ENCODE data around the gene HOXD8. TPM values are rescaled to one million over a fixed set of nuclear protein-coding genes. Genes with fewer than 3 reads are reported as not detected.
A peak's percentile ranks its signal among the peaks of the same experiment; 100 is the strongest.

HOXD8 gene
- total and polyA plus RNA-seq, 3 donors from 2014 or later: 36.6 to 41.2 (median 39.8) TPM

DNA sequence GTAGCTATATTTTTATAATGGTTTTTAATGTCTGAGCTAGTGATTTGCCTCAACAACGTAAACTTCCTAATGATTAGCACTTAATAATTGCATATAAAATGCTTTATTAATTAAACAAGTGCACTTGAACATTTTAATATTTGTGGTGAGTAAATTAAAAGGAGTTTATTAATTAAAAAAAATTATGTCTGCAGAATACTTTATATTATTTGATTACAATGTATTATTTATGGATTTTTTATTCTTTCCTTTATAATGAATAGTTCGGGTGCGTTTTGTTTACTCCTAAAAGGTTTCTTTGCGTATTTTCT lies 2.3 kb downstream of the HOXD8 start:
- H3K27ac ChIP-seq: peak overlapping the region; percentile 93 to 98
- 12 to 17% methylated on average over 4 of the region's 4 CpGs for WGBS, 2 donors
- intact Hi-C loops (cut with DNase I; ENCODE audit: low total_unique reads): loop anchor here (5.0 kb wide), 1 partner anchor 505 kb away; no protein-coding TSS in a partner anchor
- TF ChIP-seq, protein P1, sequence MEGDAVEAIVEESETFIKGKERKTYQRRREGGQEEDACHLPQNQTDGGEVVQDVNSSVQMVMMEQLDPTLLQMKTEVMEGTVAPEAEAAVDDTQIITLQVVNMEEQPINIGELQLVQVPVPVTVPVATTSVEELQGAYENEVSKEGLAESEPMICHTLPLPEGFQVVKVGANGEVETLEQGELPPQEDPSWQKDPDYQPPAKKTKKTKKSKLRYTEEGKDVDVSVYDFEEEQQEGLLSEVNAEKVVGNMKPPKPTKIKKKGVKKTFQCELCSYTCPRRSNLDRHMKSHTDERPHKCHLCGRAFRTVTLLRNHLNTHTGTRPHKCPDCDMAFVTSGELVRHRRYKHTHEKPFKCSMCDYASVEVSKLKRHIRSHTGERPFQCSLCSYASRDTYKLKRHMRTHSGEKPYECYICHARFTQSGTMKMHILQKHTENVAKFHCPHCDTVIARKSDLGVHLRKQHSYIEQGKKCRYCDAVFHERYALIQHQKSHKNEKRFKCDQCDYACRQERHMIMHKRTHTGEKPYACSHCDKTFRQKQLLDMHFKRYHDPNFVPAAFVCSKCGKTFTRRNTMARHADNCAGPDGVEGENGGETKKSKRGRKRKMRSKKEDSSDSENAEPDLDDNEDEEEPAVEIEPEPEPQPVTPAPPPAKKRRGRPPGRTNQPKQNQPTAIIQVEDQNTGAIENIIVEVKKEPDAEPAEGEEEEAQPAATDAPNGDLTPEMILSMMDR (IDR thresholded peaks at IDR 0.05): no peak
- no peak for TF ChIP-seq POLR2A (IDR thresholded peaks at IDR 0.05)
- peaks cover 21% of the 10 kb centered on the region for H3K4me1 ChIP-seq
- H3K9me3 ChIP-seq: no peaks in the 10 kb centered on the region
- H3K4me3 ChIP-seq: peak overlapping the region; percentile 81 to 85
- no peak for DNase-seq
- H3K36me3 ChIP-seq (ENCODE audit: low read depth, missing control alignments): no peaks in the 10 kb centered on the region
- H3K27me3 ChIP-seq: no peaks in the 10 kb centered on the region

DNA sequence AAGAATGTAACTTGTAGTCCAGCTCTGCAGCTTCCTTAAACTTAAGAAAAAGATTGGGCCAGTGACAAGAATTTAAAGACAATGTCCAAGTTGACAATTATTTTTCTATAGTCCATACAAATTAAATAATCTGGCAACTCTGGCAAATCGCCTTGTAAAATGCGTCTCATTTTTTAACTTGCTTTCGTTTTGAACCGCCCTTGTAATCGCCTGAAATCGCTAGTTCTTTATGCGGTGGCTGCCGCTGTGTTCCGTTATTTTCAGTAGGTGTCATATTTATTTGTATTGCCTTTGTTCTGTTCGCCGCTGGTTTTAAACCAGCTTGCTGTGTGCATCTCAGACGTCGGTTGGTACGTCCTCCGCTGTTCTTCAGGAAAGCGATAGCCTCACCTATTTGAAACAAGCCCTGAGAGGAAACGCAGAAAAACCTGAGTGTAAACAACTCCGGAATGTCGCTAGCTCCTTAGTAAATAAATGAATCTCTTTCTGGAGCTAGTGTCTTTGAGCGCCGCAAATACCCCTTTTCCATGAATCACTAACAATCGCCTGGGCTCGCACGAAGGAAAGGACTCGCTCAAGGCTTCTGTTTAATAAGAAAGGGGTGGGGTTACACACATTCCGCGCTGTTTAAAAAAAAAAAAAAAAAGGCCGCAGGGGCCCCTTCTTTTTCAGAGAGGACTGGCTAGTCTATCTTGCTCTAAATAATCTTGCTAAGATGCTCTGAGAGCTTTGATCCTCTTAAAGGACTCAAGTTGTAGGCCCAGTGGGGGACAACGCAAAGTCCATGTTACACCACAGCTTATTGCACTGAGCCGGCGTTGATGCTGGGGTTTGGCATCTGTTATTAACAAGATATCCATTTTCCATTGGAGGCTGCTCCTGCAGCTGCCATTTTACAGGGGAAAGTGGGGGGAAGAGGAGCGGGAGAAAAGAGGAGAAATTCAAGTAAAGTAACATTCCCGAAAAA lies 3.0 kb downstream of the HOXD8 start:
- H3K9me3 ChIP-seq: no peaks in the 10 kb centered on the region
- DNase-seq: peak; percentile 18
- no peaks in the 10 kb centered on the region for H3K27me3 ChIP-seq
- 11 to 12% methylated on average over 33 of the region's 33 CpGs for WGBS, 2 donors
- intact Hi-C loops (cut with DNase I; ENCODE audit: low total_unique reads): loop anchor here (5.0 kb wide), 1 partner anchor 505 kb away; no protein-coding TSS in a partner anchor
- H3K27ac ChIP-seq: peak overlapping the region; percentile 93 to 98
- H3K4me3 ChIP-seq: peak overlapping the region; percentile 81 to 85
- no peaks in the 10 kb centered on the region for H3K36me3 ChIP-seq (ENCODE audit: low read depth, missing control alignments)
- H3K4me1 ChIP-seq: peaks cover 20% of the 10 kb centered on the region
- TF ChIP-seq, protein P1 (IDR thresholded peaks at IDR 0.05): no peak
- no peak for TF ChIP-seq POLR2A (IDR thresholded peaks at IDR 0.05)

DNA sequence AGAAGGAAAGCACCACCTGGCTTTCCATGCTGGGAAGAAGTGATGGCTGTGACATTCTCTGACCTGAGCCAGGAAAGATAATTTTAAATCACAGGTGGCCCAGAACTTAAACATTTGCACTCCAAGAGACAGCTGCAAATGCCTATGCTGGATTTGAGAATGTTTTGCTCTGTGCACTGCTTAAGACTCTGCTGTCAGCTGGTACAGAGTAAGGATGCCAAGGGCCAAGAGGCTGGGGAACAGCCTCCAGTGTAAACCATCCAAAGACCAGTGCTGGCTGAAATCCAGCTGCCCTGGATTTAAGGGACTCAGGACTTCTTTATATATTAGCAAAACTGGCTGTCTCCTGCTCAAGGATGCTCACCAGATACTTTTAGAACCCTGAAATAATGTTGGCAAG lies 3.9 kb downstream of the HOXD8 start:
- no peak for TF ChIP-seq POLR2A (IDR thresholded peaks at IDR 0.05)
- H3K4me3 ChIP-seq: no peak overlapping the region
- H3K4me1 ChIP-seq: peaks cover 14% of the 10 kb centered on the region
- H3K36me3 ChIP-seq (ENCODE audit: low read depth, missing control alignments): no peaks in the 10 kb centered on the region
- H3K27ac ChIP-seq: peak overlapping the region; percentile 93 to 98
- intact Hi-C loops (cut with DNase I; ENCODE audit: low total_unique reads): loop anchor here (5.0 kb wide), 1 partner anchor 504 kb away; no protein-coding TSS in a partner anchor
- DNase-seq: no peak
- no peaks in the 10 kb centered on the region for H3K9me3 ChIP-seq
- H3K27me3 ChIP-seq: no peaks in the 10 kb centered on the region

DNA sequence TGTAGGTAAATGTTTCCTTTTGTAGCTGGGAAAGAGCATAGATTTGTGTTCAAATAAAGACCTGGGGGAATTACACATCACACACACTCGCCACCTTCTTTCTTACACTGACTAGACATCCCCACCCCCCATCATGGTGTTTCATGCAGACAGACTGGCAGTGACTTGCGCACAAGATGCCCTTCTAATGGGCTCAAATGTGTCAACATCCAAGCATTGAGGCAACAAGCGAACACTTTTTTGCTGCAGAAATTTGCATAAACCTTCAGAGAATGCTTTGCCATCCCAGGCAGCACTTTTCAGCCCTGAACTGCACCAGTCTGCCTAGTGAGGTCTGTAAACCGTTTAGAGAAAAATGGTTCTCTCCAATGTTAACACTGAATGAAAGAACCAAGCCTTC lies 4.5 kb downstream of the HOXD8 start:
- intact Hi-C loops (cut with DNase I; ENCODE audit: low total_unique reads): loop anchor here (5.0 kb wide), 1 partner anchor 503 kb away; no protein-coding TSS in a partner anchor
- no peak overlapping the region for H3K4me3 ChIP-seq
- DNase-seq: no peak
- WGBS, 2 donors: 69 to 71% methylated on average over 4 of the region's 4 CpGs
- H3K27ac ChIP-seq: peak overlapping the region; percentile 97 to 98
- no peak for TF ChIP-seq POLR2A (IDR thresholded peaks at IDR 0.05)
- TF ChIP-seq, protein P1 (IDR thresholded peaks at IDR 0.05): no peak
- H3K9me3 ChIP-seq: no peaks in the 10 kb centered on the region
- H3K27me3 ChIP-seq: no peaks in the 10 kb centered on the region
- H3K36me3 ChIP-seq (ENCODE audit: low read depth, missing control alignments): no peaks in the 10 kb centered on the region
- H3K4me1 ChIP-seq: peaks cover 13% of the 10 kb centered on the region

DNA sequence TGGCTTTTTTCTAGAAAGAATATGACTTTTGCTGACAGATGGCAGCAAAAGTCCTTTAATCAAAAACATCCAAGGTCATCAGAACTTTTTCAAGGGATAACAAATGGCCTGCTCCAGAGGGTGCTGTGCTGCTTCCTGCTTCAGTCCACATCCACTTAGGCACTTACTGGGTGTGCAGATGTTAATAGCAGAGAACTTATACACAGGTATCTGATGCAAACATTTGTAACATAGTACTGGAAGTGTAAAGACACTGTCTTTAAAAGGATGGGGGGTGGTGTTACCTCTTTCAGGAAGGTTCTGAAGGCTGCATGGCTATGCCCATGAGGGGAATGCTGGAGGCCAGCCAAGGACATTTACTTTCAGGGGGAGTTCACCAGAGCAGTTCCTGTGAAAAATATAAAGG lies 5.5 kb downstream of the HOXD8 start:
- no peaks in the 10 kb centered on the region for H3K27me3 ChIP-seq
- no peaks in the 10 kb centered on the region for H3K9me3 ChIP-seq
- peaks cover 13% of the 10 kb centered on the region for H3K4me1 ChIP-seq
- no peak for DNase-seq
- TF ChIP-seq, protein P1 (IDR thresholded peaks at IDR 0.05): no peak
- no peak for TF ChIP-seq POLR2A (IDR thresholded peaks at IDR 0.05)
- H3K4me3 ChIP-seq: no peak overlapping the region
- no peaks in the 10 kb centered on the region for H3K36me3 ChIP-seq (ENCODE audit: low read depth, missing control alignments)
- intact Hi-C loops (cut with DNase I; ENCODE audit: low total_unique reads): no loop called here
- peak overlapping the region; percentile 97 to 99 for H3K27ac ChIP-seq

All from testis (tissue), 3 donors.